Measurements from ENCODE around the gene MGAT2.

DNA sequence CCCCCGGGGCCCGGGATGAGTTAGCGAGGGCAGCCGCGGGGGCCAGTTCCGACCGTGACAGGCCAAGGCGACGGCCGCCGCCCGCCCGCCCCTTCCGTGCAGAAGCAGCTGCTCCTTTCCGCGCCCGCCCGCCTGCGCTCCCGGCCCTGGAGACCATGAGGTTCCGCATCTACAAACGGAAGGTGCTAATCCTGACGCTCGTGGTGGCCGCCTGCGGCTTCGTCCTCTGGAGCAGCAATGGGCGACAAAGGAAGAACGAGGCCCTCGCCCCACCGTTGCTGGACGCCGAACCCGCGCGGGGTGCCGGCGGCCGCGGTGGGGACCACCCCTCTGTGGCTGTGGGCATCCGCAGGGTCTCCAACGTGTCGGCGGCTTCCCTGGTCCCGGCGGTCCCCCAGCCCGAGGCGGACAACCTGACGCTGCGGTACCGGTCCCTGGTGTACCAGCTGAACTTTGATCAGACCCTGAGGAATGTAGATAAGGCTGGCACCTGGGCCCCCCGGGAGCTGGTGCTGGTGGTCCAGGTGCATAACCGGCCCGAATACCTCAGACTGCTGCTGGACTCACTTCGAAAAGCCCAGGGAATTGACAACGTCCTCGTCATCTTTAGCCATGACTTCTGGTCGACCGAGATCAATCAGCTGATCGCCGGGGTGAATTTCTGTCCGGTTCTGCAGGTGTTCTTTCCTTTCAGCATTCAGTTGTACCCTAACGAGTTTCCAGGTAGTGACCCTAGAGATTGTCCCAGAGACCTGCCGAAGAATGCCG is 699 bp downstream of the MGAT2 start:
- TF ChIP-seq, protein P1, sequence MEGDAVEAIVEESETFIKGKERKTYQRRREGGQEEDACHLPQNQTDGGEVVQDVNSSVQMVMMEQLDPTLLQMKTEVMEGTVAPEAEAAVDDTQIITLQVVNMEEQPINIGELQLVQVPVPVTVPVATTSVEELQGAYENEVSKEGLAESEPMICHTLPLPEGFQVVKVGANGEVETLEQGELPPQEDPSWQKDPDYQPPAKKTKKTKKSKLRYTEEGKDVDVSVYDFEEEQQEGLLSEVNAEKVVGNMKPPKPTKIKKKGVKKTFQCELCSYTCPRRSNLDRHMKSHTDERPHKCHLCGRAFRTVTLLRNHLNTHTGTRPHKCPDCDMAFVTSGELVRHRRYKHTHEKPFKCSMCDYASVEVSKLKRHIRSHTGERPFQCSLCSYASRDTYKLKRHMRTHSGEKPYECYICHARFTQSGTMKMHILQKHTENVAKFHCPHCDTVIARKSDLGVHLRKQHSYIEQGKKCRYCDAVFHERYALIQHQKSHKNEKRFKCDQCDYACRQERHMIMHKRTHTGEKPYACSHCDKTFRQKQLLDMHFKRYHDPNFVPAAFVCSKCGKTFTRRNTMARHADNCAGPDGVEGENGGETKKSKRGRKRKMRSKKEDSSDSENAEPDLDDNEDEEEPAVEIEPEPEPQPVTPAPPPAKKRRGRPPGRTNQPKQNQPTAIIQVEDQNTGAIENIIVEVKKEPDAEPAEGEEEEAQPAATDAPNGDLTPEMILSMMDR (IDR thresholded peaks at IDR 0.05; ENCODE audit: insufficient read depth, low read length) = no peak
- TF ChIP-seq GABPA (IDR thresholded peaks at IDR 0.05; ENCODE audit: low read depth) = no peak
- no peak; the same call in 1 of the 2 replicates for TF ChIP-seq POLR2AphosphoS5 (IDR thresholded peaks at IDR 0.05; ENCODE audit: low read depth)
- TF ChIP-seq, protein P2, sequence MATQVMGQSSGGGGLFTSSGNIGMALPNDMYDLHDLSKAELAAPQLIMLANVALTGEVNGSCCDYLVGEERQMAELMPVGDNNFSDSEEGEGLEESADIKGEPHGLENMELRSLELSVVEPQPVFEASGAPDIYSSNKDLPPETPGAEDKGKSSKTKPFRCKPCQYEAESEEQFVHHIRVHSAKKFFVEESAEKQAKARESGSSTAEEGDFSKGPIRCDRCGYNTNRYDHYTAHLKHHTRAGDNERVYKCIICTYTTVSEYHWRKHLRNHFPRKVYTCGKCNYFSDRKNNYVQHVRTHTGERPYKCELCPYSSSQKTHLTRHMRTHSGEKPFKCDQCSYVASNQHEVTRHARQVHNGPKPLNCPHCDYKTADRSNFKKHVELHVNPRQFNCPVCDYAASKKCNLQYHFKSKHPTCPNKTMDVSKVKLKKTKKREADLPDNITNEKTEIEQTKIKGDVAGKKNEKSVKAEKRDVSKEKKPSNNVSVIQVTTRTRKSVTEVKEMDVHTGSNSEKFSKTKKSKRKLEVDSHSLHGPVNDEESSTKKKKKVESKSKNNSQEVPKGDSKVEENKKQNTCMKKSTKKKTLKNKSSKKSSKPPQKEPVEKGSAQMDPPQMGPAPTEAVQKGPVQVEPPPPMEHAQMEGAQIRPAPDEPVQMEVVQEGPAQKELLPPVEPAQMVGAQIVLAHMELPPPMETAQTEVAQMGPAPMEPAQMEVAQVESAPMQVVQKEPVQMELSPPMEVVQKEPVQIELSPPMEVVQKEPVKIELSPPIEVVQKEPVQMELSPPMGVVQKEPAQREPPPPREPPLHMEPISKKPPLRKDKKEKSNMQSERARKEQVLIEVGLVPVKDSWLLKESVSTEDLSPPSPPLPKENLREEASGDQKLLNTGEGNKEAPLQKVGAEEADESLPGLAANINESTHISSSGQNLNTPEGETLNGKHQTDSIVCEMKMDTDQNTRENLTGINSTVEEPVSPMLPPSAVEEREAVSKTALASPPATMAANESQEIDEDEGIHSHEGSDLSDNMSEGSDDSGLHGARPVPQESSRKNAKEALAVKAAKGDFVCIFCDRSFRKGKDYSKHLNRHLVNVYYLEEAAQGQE (IDR thresholded peaks at IDR 0.05; ENCODE audit: insufficient replicate concordance, low read depth) = no peak
- no peak; the same call in 1 of the 2 replicates for TF ChIP-seq SPI1 (IDR thresholded peaks at IDR 0.05; ENCODE audit: borderline replicate concordance, low read depth)
